H1 (cell line): ENCODE measurements around the gene KCNMB2. TPM values are rescaled to one million over a fixed set of nuclear protein-coding genes. Genes with fewer than 3 reads are reported as not detected.

ENCODE experiments used
- CTCF ChIA-PET: fragments of 300-600 bp; sonication (Branson Sonifier 250); formaldehyde crosslinking; loops from one replicate; lab custom pipeline; 2021; ENCODE audit not compliant: partially characterized antibody; lab: Charles Lee
- POLR2A ChIA-PET: fragments of 300-600 bp; sonication (Branson Sonifier 250); formaldehyde crosslinking; loops from one replicate; lab custom pipeline; 2021; ENCODE audit warnings: inconsistent platforms; ENCODE audit not compliant: partially characterized antibody; lab: Charles Lee
- DNase-seq, 2 experiments: peaks; one replicate each; pipeline versions ENCODE4 v3.0.0 to v3.0.0-alpha.2; 2010 to 2022; ENCODE audit warnings: low spot score in 2 of 2, low read depth in 1 of 2, mixed read lengths in 1 of 2
- FAIRE-seq: peaks from 2 replicates; lab custom pipeline; 2011; peaks lifted over from hg19 to GRCh38; lab: Jason Lieb, UNC
- H2AFZ ChIP-seq: 2 replicates; pipeline ENCODE4 v1.8.1; 2012; ENCODE audit warnings: low read length, inconsistent platforms
- H2AK5ac ChIP-seq: 2 replicates; pipeline ENCODE4 v1.6.1; 2013; ENCODE audit warnings: low read depth, low read length
- H2BK120ac ChIP-seq: replicated peaks from 2 replicates; pipeline ENCODE3; 2013; ENCODE audit warnings: low read depth, low read length, inconsistent platforms
- H2BK12ac ChIP-seq: 2 replicates; pipeline ENCODE4 v1.6.1; 2013; ENCODE audit warnings: low read depth, low read length
- H2BK15ac ChIP-seq: 2 replicates; pipeline ENCODE4 v1.6.1; 2013; ENCODE audit warnings: low read length
- H2BK20ac ChIP-seq: 2 replicates; pipeline ENCODE4 v1.6.1; 2013; ENCODE audit warnings: low read length
- H2BK5ac ChIP-seq: 2 replicates; pipeline ENCODE4 v1.6.1; 2013; ENCODE audit warnings: low read depth, low read length
- H3K14ac ChIP-seq: 2 replicates; pipeline ENCODE4 v1.6.1; 2013; ENCODE audit warnings: inconsistent platforms; ENCODE audit not compliant: insufficient read length
- H3K18ac ChIP-seq: 2 replicates; pipeline ENCODE4 v1.6.1; 2013; ENCODE audit warnings: low read length; ENCODE audit errors: extremely low read depth
- H3K23ac ChIP-seq: 2 replicates; pipeline ENCODE4 v1.6.1; 2013; ENCODE audit warnings: inconsistent platforms; ENCODE audit not compliant: insufficient read length
- H3K23me2 ChIP-seq: 2 replicates; pipeline ENCODE4 v1.6.1; 2013; ENCODE audit warnings: low read depth, low read length
- H3K27ac ChIP-seq: 2 replicates; pipeline ENCODE4 v1.6.1; 2011; ENCODE audit warnings: low read depth, low read length, inconsistent platforms
- H3K27me3 ChIP-seq, 4 experiments: replicated peaks in 1 of 4; 1 replicate in 1 of 4; 2 replicates in 3 of 4; pipeline versions ENCODE4 v1.6.1 to v1.8.1; 2011 to 2013; ENCODE audit warnings: low read length in 3 of 4, mild to moderate bottlenecking in 3 of 4, inconsistent platforms in 2 of 4, mixed read lengths in 2 of 4, moderate library complexity in 1 of 4; ENCODE audit not compliant: control insufficient read depth in 3 of 4, insufficient read depth in 3 of 4; ENCODE audit errors: extremely low read depth in 1 of 4
- H3K36me3 ChIP-seq, 4 experiments: 2 replicates each; pipeline versions ENCODE4 v1.6.1 to v1.8.1; 2011 to 2013; ENCODE audit warnings: mild to moderate bottlenecking in 4 of 4, low read length in 3 of 4, moderate library complexity in 2 of 4, control low read depth in 1 of 4, inconsistent platforms in 1 of 4; ENCODE audit not compliant: insufficient read depth in 4 of 4, control insufficient read depth in 2 of 4
- H3K4ac ChIP-seq: replicated peaks from 2 replicates; pipeline ENCODE3; 2013; ENCODE audit warnings: low read length, low read depth, mixed read lengths, inconsistent platforms; ENCODE audit not compliant: insufficient read length
- H3K4me1 ChIP-seq, 4 experiments: replicated peaks in 1 of 4; 1 replicate in 1 of 4; 2 replicates in 3 of 4; pipeline versions ENCODE4 v1.6.1 to v1.8.1; 2011 to 2013; ENCODE audit warnings: low read length in 3 of 4, inconsistent platforms in 2 of 4, mixed read lengths in 1 of 4; ENCODE audit not compliant: insufficient read depth in 4 of 4, control insufficient read depth in 3 of 4
- H3K4me2 ChIP-seq, 2 experiments: 2 replicates each; pipeline versions ENCODE4 v1.6.1 to v1.8.1; 2011 to 2013; ENCODE audit warnings: low read depth in 2 of 2, low read length in 2 of 2, control low read depth in 1 of 2, inconsistent platforms in 1 of 2, mild to moderate bottlenecking in 1 of 2; ENCODE audit not compliant: insufficient read depth in 1 of 2
- H3K4me3 ChIP-seq, 4 experiments: fragments of 200-600, 300-600 bp in 1 of 4; sonication (generic), shearing (Covaris generic), sonication (Bioruptor Twin) in 1 of 4; 2 replicates each; pipeline versions ENCODE4 v1.5.1 to v1.8.1; 2011 to 2016; ENCODE audit warnings: low read length in 4 of 4, low read depth in 3 of 4, control low read depth in 2 of 4, inconsistent platforms in 2 of 4, mild to moderate bottlenecking in 2 of 4, mixed read lengths in 1 of 4, moderate library complexity in 1 of 4; ENCODE audit not compliant: insufficient read depth in 2 of 4; ENCODE audit errors: extremely low read depth in 1 of 4
- H3K56ac ChIP-seq: replicated peaks from 2 replicates; pipeline ENCODE3; 2013; ENCODE audit warnings: low read depth, mild to moderate bottlenecking, mixed read lengths, low read length, inconsistent platforms; ENCODE audit not compliant: insufficient read length
- H3K79me1 ChIP-seq: 2 replicates; pipeline ENCODE4 v1.6.1; 2013; ENCODE audit warnings: low read depth, low read length, control low read depth
- H3K79me2 ChIP-seq, 2 experiments: 2 replicates each; pipeline versions ENCODE4 v1.6.1 to v1.8.1; 2012 to 2013; ENCODE audit warnings: low read length in 2 of 2, mild to moderate bottlenecking in 2 of 2, inconsistent platforms in 1 of 2; ENCODE audit not compliant: insufficient read depth in 2 of 2, control insufficient read depth in 1 of 2
- H3K9ac ChIP-seq, 4 experiments: replicated peaks in 1 of 4; 1 replicate in 1 of 4; 2 replicates in 3 of 4; pipeline versions ENCODE4 v1.6.1 to v1.8.1; 2011 to 2013; ENCODE audit warnings: low read depth in 3 of 4, low read length in 3 of 4, control low read depth in 2 of 4, mild to moderate bottlenecking in 2 of 4, moderate library complexity in 2 of 4, inconsistent platforms in 1 of 4; ENCODE audit errors: extremely low read depth in 1 of 4
- H3K9me3 ChIP-seq, 2 experiments: 2 replicates each; pipeline versions ENCODE4 v1.6.1 to v1.8.1; 2012 to 2013; ENCODE audit warnings: mild to moderate bottlenecking in 2 of 2, moderate library complexity in 2 of 2, control low read depth in 1 of 2, inconsistent platforms in 1 of 2, low read depth in 1 of 2, low read length in 1 of 2, mixed read lengths in 1 of 2; ENCODE audit not compliant: insufficient read depth in 2 of 2
- H4K20me1 ChIP-seq, 2 experiments: replicated peaks in 1 of 2; 2 replicates each; pipeline versions ENCODE3 to v1.8.1; 2011 to 2013; ENCODE audit warnings: inconsistent platforms in 2 of 2, low read length in 2 of 2, mild to moderate bottlenecking in 1 of 2; ENCODE audit not compliant: insufficient read depth in 2 of 2, control insufficient read depth in 1 of 2
- H4K5ac ChIP-seq: 2 replicates; pipeline ENCODE4 v1.6.1; 2013; ENCODE audit warnings: low read length, low read depth, mixed read lengths, inconsistent platforms; ENCODE audit not compliant: insufficient read length
- H4K8ac ChIP-seq: 2 replicates; pipeline ENCODE4 v1.8.0; 2013; ENCODE audit warnings: mild to moderate bottlenecking, moderate library complexity, low read length, inconsistent platforms; ENCODE audit not compliant: insufficient read depth; ENCODE audit errors: extremely low read depth
- H4K91ac ChIP-seq: replicated peaks from 2 replicates; pipeline ENCODE3; 2013; ENCODE audit warnings: low read length, mixed read lengths, inconsistent platforms; ENCODE audit not compliant: insufficient read length
- ASH2L ChIP-seq: fragments of 200-600, 300-600 bp; sonication (generic); IDR thresholded peaks from one replicate; pipeline ENCODE4 v1.7.1; 2017; ENCODE audit warnings: low read length
- BRCA1 ChIP-seq: IDR thresholded peaks from 2 replicates; pipeline ENCODE4 v1.6.1; 2012; ENCODE audit warnings: low read depth, low read length, improper control_type of control experiment
- CEBPB ChIP-seq: IDR thresholded peaks from 2 replicates; pipeline ENCODE4 v1.6.1; 2012; ENCODE audit warnings: low read depth, low read length
- KDM1A ChIP-seq: fragments of 200-600, 300-600 bp; sonication (generic); IDR thresholded peaks from 2 replicates; pipeline ENCODE4 v1.7.1; 2016; ENCODE audit warnings: mild to moderate bottlenecking, low read length, borderline replicate concordance
- KDM5A ChIP-seq: fragments of 200-600 bp; IDR thresholded peaks from 2 replicates; pipeline ENCODE4 v1.7.1; 2012; ENCODE audit warnings: mild to moderate bottlenecking, low read length, inconsistent platforms, mixed read lengths
- SIN3A ChIP-seq, 2 experiments: IDR thresholded peaks in 1 of 2; conservative IDR thresholded peaks in 1 of 2; 2 replicates each; pipeline ENCODE4 v1.6.1; 2011 to 2012; ENCODE audit warnings: low read length in 2 of 2, improper control_type of control experiment in 1 of 2, low read depth in 1 of 2, mild to moderate bottlenecking in 1 of 2
- TEAD4 ChIP-seq: IDR thresholded peaks from 2 replicates; pipeline ENCODE4 v1.6.1; 2012; ENCODE audit warnings: low read depth, low read length, inconsistent platforms, mixed read lengths
- YY1 ChIP-seq: IDR thresholded peaks from 2 replicates; pipeline ENCODE4 v1.6.1; 2011; ENCODE audit warnings: low read depth, mild to moderate bottlenecking, low read length
- ZNF274 ChIP-seq: IDR thresholded peaks from 2 replicates; pipeline ENCODE4 v1.7.0; 2012; ENCODE audit warnings: low read length, borderline replicate concordance; ENCODE audit errors: extremely low read depth
- polyA plus RNA-seq, 7 experiments: library from polyadenylated mRNA; depleted of rRNA in 3 of 7; stranded (reverse) in 5 of 7; unstranded in 2 of 7; fragments of >200 nt in 5 of 7; fragments of 200-250 nt in 2 of 7; gene quantifications; 1 replicate in 5 of 7; 2 replicates in 1 of 7; 4 replicates in 1 of 7; pipeline versions ENCODE4 v1.2.1 to v1.2.3, GENCODE V29; 2011 to 2013; ENCODE audit warnings: missing spikeins in 2 of 7, mixed read lengths in 2 of 7
- total RNA-seq: library from RNA; stranded (reverse); fragmentation: NEBNext Ultra II Directional; extraction: Animal tissue kit (Norgen Biotek cat#: 25700); gene quantifications from 2 replicates; pipeline ENCODE4 v1.2.1, GENCODE V29; 2021

The KCNMB2 gene
- total and polyA plus RNA-seq, 2 of the 8 experiments (the other 6 are each of a cell fraction or from before 2014, with no cell fraction given), result not detected

- ChIA-PET CTCF (interaction anchor here (0.6 to 1.6 kb wide), 2 partner anchors 81 to 527 kb away, joined by 3 to 4 read pairs; no protein-coding TSS in a partner anchor), POLR2A (interaction anchor here (1.9 kb wide), 1 partner anchor 65 kb away, joined by 4 read pairs; no protein-coding TSS in a partner anchor)
- Histone ChIP-seq H4K20me1 (peaks cover 0 to 2% of the 10 kb centered on the region in 2 experiments), H3K9ac (no peak overlapping the region), H3K4me2 (no peak overlapping the region), H2BK120ac (no peak overlapping the region), H2AFZ (no peak overlapping the region), H3K14ac (no peak overlapping the region), H3K79me1 (0 out of 2 replicates have a peak, but pooled peaks cover 3% of the 10 kb centered on the region), H2AK5ac (no peak overlapping the region), H3K27me3 (no peaks in the 10 kb centered on the region), H4K8ac (no peak overlapping the region), H2BK15ac (no peak overlapping the region), H3K27ac (no peak overlapping the region), H3K4ac (no peak overlapping the region), H4K91ac (no peak overlapping the region), H3K36me3 (no peaks in the 10 kb centered on the region), H2BK20ac (no peak overlapping the region), H4K5ac (no peak overlapping the region), H3K9me3 (no peaks in the 10 kb centered on the region), H3K56ac (no peak overlapping the region), H3K23ac (no peak overlapping the region), H3K4me3 (no peak overlapping the region), H3K18ac (peak overlapping the region; percentile 32), H2BK5ac (no peak overlapping the region), H3K23me2 (no peaks in the 10 kb centered on the region), H3K79me2 (no peaks in the 10 kb centered on the region), H2BK12ac (no peak overlapping the region), H3K4me1 (no peaks in the 10 kb centered on the region; a peak in 1 of 7 replicates)
- no peak for FAIRE-seq
- DNase-seq, result no peak
- TF ChIP-seq KDM1A, result no peak
- TF ChIP-seq TEAD4, result no peak
- TF ChIP-seq ZNF274, result no peak
- TF ChIP-seq YY1, result no peak
- no peak for TF ChIP-seq SIN3A (conservative IDR thresholded peaks at IDR 0.05 in 1 of 2, IDR thresholded peaks at IDR 0.05 in 1 of 2; ENCODE audit: low read depth in 1 of 2, low read length in 2 of 2)
- no peak for TF ChIP-seq KDM5A
- no peak for TF ChIP-seq BRCA1
- TF ChIP-seq CEBPB, result no peak
- no peak for TF ChIP-seq ASH2L
Observed at GRCh38 chr3:178794711-178795110, 258.5 kb downstream of the KCNMB2 start.
